Measurements from ENCODE around the gene SLC40A1.

DNA sequence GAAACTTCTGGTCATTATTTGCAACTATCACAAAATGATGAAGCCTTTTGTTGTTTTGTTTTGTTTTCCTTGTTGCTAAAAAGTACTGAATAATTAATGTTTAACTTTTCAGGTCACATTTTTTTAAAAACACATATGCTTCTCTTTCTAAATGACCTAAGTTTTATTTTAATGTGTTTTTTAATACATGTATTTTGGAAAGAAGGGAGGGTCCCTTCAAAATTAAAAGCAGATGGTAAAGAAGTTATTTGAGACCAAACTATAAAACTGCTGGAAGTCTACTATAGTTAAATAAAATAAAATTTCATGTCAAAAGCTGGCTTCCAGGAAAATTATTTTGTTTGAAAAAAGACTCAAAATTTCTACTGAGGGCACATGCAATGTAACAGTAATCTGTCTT is 41.2 kb upstream of the SLC40A1 start:
- TF ChIP-seq, protein P1, sequence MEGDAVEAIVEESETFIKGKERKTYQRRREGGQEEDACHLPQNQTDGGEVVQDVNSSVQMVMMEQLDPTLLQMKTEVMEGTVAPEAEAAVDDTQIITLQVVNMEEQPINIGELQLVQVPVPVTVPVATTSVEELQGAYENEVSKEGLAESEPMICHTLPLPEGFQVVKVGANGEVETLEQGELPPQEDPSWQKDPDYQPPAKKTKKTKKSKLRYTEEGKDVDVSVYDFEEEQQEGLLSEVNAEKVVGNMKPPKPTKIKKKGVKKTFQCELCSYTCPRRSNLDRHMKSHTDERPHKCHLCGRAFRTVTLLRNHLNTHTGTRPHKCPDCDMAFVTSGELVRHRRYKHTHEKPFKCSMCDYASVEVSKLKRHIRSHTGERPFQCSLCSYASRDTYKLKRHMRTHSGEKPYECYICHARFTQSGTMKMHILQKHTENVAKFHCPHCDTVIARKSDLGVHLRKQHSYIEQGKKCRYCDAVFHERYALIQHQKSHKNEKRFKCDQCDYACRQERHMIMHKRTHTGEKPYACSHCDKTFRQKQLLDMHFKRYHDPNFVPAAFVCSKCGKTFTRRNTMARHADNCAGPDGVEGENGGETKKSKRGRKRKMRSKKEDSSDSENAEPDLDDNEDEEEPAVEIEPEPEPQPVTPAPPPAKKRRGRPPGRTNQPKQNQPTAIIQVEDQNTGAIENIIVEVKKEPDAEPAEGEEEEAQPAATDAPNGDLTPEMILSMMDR (IDR thresholded peaks at IDR 0.05), result no peak
- TF ChIP-seq POLR2A (IDR thresholded peaks at IDR 0.05), result no peak
